Germinal center (tissue), 1 donor: ENCODE measurements around the gene MAML3.

Experiments used
- DNase-seq: peaks from one replicate; pipeline ENCODE4 v3.0.0; 2012; ENCODE audit warnings: mixed read lengths, low spot score

The MAML3 gene

DNA sequence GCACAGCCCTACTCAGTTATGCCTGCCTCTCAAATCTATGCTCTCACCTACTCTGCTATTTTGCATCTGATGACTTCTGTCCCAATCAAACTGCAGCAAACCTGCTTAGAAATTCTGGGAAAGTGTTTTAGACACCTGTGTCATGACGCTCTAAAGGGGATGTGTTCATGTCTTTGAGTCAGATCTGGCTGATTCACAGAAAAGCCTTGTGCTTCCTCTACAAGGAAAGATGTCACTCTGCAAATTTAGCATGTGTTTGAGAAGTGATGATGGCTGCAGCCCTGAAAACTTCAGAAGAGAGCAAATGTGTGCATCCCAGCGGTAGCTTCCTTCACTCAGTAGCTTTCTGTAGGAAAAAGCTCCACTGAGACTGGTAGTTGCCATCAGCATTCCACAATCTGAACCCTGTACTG lies 253.0 kb downstream of the MAML3 start:
- DNase-seq, result no peak

DNA sequence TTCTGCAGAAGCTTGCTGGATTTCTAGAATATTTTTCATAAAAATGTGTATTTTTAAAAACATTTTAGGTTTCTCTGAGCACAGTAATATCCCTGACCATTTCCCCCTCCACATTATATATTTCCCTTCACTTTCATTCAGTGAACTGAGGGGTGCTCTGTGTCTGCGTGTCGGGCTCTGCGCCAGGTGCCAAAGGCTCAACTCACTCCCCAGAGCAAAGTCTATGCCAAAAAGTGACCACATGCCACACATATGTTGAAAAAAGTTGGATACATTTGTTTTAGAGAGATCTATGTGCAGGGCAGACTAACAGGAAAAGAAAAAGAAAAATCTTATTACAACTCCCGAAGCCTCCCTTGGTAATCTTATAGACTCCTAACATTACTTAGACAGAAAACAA lies 254.6 kb downstream of the MAML3 start:
- no peak for DNase-seq

- peak; percentile 39 for DNase-seq
Observed at GRCh38 chr4:139898293-139898692, 255.7 kb downstream of the MAML3 start.

- no peak for DNase-seq
Observed at GRCh38 chr4:139896091-139896604, 257.8 kb downstream of the MAML3 start.

GRCh38 chr4:139893801-139894200 lies 260.2 kb downstream of the MAML3 start:
- no peak for DNase-seq

DNA sequence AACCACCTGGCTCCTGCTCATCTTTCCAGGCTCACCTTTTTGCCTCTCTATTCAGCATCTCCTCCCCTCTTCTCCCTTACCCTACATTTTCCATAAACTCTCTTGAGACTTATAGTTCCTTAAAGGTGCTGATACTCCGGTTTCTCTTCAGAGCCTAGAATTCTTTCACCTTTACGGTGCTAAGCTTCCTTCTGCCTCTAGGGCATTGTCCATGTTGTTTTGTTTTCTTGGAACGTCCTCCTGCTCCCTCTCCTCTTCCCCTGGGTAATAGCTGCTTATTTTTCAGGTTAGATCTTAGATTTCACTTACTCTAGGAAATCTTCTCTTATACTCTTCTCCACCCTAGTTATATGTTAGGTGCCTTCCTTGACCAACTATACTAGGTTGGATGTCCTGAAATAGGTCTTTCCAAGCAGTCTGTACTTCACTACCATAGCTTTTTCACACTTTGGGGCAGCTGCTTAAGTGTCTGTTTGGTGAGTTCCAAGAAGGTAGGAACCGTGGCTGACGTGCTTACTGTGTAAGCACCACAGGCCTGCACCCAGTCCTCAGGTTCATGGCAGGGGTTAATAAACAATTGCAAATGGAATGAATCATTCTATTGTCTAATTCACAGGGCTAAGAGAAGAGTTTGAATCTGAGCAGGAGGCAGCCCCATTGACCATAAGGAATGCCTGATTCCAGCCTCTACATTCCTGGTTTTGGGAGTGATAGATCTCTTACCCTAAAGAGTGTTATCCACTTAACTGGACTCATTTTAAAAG lies 260.8 kb downstream of the MAML3 start:
- no peak for DNase-seq

DNA sequence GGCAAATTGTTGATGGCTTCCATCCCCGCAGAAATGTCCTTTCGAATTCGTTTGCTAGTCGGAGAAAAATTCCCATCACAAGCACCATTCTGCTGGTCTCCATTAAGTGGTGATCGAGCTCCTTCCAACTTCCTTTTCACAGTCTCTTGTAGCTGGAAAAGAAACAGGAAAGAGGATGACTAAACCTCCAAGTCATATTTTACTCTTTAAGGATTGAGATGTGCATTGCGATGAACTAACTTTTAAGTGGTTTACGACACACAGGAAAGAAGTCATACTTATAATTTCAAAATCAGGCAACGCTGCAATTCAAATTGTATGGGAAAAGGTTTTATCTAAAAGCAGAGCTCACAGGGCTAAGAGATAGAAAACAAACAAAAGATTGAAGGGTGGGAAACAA lies 263.2 kb downstream of the MAML3 start:
- no peak for DNase-seq

- DNase-seq, result no peak
Observed at GRCh38 chr4:139889901-139890300, 264.1 kb downstream of the MAML3 start.

DNA sequence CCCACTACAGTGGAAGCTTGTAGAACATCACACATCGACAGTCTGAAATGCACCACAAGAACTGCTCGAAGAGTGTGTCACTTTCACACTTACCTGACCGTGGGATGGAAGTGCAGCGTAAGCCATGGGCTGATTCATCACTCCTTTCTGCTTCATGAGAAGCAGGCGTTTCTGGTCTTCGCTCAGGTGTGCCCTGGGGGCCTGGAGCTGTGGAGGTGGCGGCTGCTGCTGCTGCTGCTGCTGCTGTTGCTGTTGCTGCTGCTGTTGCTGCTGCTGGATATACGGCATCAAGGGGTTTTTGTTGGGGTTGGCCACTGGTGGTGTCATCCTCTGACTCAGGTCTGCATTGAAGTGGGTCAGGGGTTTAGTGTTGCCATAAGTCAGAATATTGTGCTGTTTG lies 264.7 kb downstream of the MAML3 start:
- DNase-seq, result no peak

GRCh38 chr4:139887962-139888735 lies 265.8 kb downstream of the MAML3 start:
- DNase-seq, result peak; percentile 57

- no peak for DNase-seq
Observed at GRCh38 chr4:139887376-139887802, 266.6 kb downstream of the MAML3 start.

DNA sequence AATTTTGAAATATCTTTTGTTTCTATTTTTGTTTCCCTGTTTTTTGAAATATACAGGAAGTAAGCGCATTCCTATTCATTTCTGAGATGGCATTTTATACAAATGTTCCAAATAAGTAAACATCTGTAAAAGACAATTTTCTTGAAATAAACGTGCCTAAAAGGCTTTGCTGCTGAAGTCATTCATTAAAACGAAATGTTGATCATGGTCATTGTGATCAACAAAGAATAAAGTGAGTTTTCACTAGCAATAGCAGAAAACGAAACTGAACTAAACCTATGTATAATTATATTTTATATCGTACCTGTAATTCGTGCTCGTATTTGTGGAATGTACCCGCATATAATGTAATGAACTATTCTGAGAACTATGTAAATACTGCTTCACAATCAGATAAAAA lies 267.2 kb downstream of the MAML3 start:
- DNase-seq, result no peak

DNA sequence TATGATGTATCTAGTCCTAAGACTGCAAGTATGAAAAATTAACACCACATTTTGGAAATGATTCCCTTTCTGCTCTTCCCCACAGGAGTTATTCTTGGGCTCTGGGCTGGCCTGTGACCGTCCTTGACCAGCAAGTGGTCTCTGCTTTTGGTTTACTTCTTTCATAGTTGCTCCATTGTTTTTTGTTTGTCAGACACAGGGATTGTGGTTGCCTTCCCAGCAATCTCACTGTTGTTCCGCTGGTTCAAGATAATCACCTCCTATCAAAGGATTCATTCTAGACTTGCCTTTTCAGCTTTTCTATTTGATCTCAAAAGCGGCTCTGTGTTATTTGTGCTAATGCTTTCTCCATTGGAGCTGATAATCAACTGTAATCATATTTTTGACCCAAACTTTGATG lies 269.5 kb downstream of the MAML3 start:
- DNase-seq, result no peak

- DNase-seq, result no peak
Observed at GRCh38 chr4:139880841-139881240, 273.1 kb downstream of the MAML3 start.

DNA sequence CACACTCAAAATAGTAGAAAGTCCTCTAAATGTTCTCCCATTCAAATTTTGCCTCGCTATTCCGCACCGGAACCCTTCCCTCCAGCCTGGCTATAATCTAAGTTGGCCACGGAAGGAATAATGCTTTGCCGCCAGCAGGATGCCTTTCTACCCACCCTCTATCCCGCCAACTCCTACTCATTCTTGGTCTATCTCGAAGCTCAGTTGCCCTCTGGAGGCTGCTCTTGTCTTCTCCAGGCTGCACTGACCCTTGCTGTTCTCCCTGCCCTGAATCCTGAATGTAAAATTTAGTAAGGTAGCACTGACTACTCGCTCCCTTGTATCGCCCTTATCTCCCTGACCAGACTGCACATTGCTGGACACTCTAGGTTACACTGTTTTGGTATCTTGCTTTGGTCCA lies 275.9 kb downstream of the MAML3 start:
- DNase-seq, result no peak

- DNase-seq, result no peak
Observed at GRCh38 chr4:139876337-139876941, 277.5 kb downstream of the MAML3 start.

DNA sequence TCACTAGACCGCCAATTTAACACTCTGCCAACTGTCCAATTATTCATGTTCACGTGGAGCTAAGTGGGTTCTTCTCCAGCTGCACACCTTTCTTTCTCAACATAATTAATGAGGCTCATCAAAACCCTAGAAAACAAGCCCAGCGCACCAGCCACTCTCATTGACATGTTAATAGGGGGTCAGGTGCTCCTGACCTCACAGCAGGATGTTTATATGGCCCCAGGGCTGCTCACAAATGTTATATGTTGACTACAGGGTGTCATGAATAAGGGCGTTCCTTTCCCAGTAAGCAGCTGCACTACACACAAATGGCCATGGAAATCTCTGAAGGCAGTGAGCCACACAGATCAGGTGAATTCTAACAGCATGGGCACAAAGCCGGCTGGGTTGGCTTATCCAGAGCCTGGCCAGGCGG lies 278.6 kb downstream of the MAML3 start:
- no peak for DNase-seq

DNA sequence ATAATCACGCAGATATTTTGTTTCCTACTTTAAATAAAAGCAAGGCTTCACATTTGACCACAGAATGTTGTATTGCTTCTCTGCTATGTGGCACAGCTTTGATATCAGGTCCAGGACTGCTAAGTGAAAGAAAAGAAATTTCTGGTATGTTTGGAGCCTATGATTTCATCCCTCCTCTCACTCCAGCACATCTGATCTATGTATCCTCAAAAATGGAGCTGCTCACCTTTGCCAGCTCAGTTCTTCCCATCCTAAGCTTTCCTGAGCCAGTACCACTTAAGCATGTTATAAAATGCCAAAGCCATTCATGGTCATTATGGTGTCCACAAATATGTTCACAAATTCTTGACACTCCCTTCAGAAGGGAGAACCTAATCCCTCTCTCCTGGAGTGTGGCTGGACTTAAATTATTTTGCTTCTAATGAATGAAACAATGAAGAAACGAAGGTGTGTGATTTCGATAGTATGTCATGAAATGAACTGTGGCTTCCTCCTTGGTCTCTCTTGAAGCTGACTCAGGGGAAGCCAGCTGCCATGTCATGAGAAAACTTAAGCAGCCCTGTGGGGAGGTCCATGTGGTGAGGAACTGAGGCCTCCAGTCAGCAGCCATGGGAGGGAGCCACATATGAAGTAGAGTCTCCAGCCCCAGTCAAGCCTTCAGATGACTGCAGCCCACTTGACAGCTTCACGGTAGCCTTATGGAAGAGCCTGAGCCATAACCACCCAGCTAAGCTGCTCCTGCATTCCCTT lies 280.7 kb downstream of the MAML3 start:
- DNase-seq, result no peak

DNA sequence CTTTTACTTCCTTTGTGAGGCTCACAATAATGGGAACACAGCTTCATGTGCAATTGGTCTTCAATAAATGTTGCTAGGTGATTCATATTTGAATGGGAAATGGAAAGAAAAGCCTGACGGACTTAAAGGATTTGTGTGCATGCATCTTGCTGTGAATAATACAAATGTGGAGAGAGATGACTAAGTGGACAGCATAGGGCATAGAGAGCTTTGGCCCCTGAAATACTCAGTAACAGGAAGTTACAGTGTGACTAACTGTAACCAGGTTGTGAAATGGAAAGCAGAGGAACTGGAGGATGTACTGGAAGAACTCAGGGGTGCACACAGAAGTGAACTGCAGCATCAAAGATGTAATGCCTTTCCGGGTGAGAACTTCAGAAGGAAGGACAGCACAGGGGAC lies 281.7 kb downstream of the MAML3 start:
- DNase-seq, result no peak

DNA sequence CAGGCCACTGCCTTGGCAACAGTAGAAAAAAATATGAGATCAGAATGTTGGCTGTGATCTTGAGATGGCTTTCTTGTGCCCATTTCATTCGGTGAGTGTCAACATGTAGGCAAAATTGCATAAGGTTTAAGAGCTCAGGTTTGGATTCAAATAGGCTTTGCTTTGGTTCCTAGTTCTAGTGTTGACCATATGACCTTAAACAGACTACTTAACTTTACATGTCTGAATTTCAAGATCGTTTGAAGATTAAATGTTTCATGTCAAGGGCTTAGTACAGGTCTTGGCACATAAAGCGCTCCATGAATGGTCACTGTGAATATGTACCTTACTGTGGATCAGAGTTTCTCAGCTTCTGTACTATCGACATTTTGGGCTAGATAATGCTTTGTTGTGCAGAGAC lies 284.2 kb downstream of the MAML3 start:
- no peak for DNase-seq

DNA sequence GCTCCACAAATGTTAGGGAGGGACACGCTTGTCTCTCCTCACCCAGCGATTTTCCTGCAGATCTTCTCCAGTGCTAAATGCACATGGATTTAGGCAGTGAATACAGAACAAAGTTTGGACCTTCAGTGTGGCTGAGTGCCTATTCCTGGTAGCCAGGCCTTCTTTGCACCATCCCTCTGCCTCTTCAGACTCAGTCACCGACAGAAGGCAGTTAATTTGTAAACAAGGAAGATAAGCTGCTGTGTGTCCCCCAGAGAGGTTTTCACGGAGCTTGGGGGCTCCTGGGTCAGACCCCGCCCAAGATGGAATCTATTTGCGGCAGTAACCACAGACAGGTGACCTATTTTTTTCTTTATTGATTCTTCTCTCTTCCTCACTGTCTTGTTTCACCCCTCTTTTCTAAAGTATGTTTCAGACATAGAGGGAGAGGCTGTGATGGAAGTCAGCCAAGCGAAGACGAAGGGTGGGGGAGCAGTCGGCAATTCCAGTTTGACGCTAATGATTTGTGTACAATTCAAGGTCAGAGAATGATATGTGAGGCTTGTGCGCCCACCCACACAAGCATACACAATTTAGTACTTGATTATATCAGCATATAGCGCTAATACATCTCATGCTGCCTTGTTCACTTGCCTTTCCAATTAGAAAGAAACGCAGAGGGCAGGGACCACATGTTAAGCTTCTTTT lies 287.6 kb downstream of the MAML3 start:
- DNase-seq, result no peak

DNA sequence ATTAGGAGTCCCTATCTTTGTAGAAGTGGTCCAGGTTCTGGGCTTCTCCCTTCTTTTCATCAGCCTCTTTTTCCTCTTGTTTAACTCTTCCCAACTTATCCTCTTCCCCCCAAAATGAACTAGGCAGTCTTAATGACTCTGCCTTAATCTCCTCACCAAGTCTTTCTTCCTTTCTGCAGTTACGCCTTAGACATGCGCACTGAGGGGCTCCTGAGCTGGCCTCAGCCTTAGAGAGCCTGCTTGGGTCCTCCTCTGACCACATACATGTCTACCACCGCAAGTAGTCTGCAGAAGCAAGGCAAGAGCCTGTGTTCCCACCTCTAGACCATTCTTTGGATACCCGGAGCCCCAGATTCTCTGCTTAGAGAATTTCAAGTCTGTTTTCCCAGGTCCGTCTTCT lies 288.4 kb downstream of the MAML3 start:
- no peak for DNase-seq
